A673 (cell line): Measurements from ENCODE around the gene MAML3. TPM values are rescaled to one million over a fixed set of nuclear protein-coding genes. Genes with fewer than 3 reads are reported as not detected.

Experiments
- BruUV-seq: library from RNA; stranded (reverse); fragments of 400-500 nt; replicated peaks from 2 replicates; lab custom pipeline; 2021; lab: Mats Ljungman, UMichigan
- CTCF ChIA-PET: fragments of 300-600 bp; sonication (Branson Sonifier 250); formaldehyde crosslinking; loops from one replicate; lab custom pipeline; 2022; ENCODE audit warnings: antibody characterized with exemption; lab: Charles Lee
- POLR2A ChIA-PET: fragments of 300-600 bp; sonication (Branson Sonifier 250); formaldehyde crosslinking; loops from one replicate; lab custom pipeline; 2022; ENCODE audit warnings: antibody characterized with exemption; ENCODE audit not compliant: low non-redundant PET; lab: Charles Lee
- DNase-seq: peaks from one replicate; pipeline ENCODE4 v3.0.0-alpha.2; 2015; ENCODE audit warnings: low spot score
- H3K27ac ChIP-seq: fragments of 200-600 bp; sonication (generic); 2 replicates; pipeline ENCODE4 v1.5.1; 2016; ENCODE audit warnings: mixed run types, low read depth, mild to moderate bottlenecking, mixed read lengths, antibody characterized with exemption, low read length; ENCODE audit not compliant: poor library complexity, severe bottlenecking
- H3K27me3 ChIP-seq: fragments of 200-600 bp; sonication (generic); replicated peaks from 2 replicates; pipeline ENCODE4 v1.6.1; 2017; ENCODE audit warnings: mixed run types, low read depth, mild to moderate bottlenecking, mixed read lengths, antibody characterized with exemption, low read length; ENCODE audit not compliant: insufficient read depth, poor library complexity
- H3K36me3 ChIP-seq: fragments of 200-600 bp; sonication (generic); 2 replicates; pipeline ENCODE4 v1.6.1; 2016; ENCODE audit warnings: mixed run types, mild to moderate bottlenecking, mixed read lengths, antibody characterized with exemption, low read length; ENCODE audit not compliant: insufficient read depth, poor library complexity, severe bottlenecking
- H3K4me1 ChIP-seq: fragments of 200-600 bp; sonication (generic); 2 replicates; pipeline ENCODE4 v1.6.1; 2017; ENCODE audit warnings: mixed run types, mild to moderate bottlenecking, mixed read lengths, antibody characterized with exemption, low read length; ENCODE audit not compliant: insufficient read depth, poor library complexity, severe bottlenecking
- H3K4me3 ChIP-seq: fragments of 200-600 bp; sonication (generic); 2 replicates; pipeline ENCODE4 v1.5.1; 2016; ENCODE audit warnings: low read depth, mixed run types, mild to moderate bottlenecking, mixed read lengths, low read length; ENCODE audit not compliant: poor library complexity, severe bottlenecking
- H3K9me3 ChIP-seq: fragments of 200-600 bp; sonication (generic); 2 replicates; pipeline ENCODE4 v1.6.1; 2016; ENCODE audit warnings: mixed run types, low read depth, mild to moderate bottlenecking, mixed read lengths, antibody characterized with exemption, low read length; ENCODE audit not compliant: poor library complexity, severe bottlenecking
- EZH2 ChIP-seq: fragments of 200-600 bp; sonication (generic); IDR thresholded peaks from 2 replicates; pipeline ENCODE4 v1.6.1; 2017; ENCODE audit warnings: borderline replicate concordance, low read depth, mild to moderate bottlenecking, mixed read lengths, antibody characterized with exemption, low read length; ENCODE audit not compliant: poor library complexity, severe bottlenecking
- intact Hi-C: fragments of 100-400 bp; cut with micrococcal nuclease; formaldehyde crosslinking; loops from one replicate; pipeline ENCODE4 v1.10.0; 2022; ENCODE audit not compliant: unreplicated experiment
- total RNA-seq: library from RNA; stranded (reverse); gene quantifications from 2 replicates; pipeline ENCODE4 v1.2.3, GENCODE V29; 2021
- TF ChIP-seq, protein P1 (sequence below): fragments of 300-800, 200-600 bp; sonication (generic); conservative IDR thresholded peaks from 2 replicates; pipeline ENCODE4 v1.5.1; 2017; ENCODE audit warnings: low read depth, mild to moderate bottlenecking, antibody characterized with exemption, low read length, moderate library complexity, mixed read lengths

Gene MAML3
- total RNA-seq, 1 experiment from 2014 or later = 3.7 TPM

DNA sequence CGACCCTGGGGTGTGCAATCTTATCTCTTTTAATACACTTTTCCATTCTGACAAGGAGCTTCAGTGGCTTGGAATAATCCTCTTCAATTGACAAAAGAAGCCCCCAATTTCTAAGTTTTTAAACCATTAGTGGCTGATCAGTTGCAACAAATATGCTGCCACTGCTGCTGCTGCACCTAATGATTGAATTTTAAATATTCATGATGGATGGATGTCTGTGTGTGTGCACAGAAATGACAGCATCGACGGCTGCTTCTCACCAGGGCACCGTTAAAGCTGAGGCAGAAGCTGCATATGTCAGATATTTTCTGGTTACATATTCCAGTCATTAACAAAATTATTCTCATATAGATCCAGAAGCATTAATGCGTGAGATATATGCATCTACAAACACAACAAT lies 306.0 kb downstream of the MAML3 start:
- intact Hi-C loops = no loop called here
- Histone ChIP-seq H3K36me3 (no peaks in the 10 kb centered on the region), H3K4me1 (peaks cover 6% of the 10 kb centered on the region), H3K4me3 (no peak overlapping the region), H3K9me3 (no peaks in the 10 kb centered on the region), H3K27ac (no peak overlapping the region), H3K27me3 (no peaks in the 10 kb centered on the region)
- ChIA-PET CTCF (no interaction called here), POLR2A (interaction anchor here (0.6 kb wide), 1 partner anchor 52 kb away, joined by 4 read pairs; no protein-coding TSS in a partner anchor)
- no peak for DNase-seq
- BruUV-seq = no TSS peak
- TF ChIP-seq EZH2 = no peak
- TF ChIP-seq, protein P1, sequence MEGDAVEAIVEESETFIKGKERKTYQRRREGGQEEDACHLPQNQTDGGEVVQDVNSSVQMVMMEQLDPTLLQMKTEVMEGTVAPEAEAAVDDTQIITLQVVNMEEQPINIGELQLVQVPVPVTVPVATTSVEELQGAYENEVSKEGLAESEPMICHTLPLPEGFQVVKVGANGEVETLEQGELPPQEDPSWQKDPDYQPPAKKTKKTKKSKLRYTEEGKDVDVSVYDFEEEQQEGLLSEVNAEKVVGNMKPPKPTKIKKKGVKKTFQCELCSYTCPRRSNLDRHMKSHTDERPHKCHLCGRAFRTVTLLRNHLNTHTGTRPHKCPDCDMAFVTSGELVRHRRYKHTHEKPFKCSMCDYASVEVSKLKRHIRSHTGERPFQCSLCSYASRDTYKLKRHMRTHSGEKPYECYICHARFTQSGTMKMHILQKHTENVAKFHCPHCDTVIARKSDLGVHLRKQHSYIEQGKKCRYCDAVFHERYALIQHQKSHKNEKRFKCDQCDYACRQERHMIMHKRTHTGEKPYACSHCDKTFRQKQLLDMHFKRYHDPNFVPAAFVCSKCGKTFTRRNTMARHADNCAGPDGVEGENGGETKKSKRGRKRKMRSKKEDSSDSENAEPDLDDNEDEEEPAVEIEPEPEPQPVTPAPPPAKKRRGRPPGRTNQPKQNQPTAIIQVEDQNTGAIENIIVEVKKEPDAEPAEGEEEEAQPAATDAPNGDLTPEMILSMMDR = no peak

GRCh38 chr4:139847602-139848001 lies 306.4 kb downstream of the MAML3 start:
- no TSS peak for BruUV-seq
- intact Hi-C loops = no loop called here
- DNase-seq = no peak
- Histone ChIP-seq H3K4me1 (peaks cover 6% of the 10 kb centered on the region), H3K27me3 (no peaks in the 10 kb centered on the region), H3K27ac (no peak overlapping the region), H3K9me3 (no peaks in the 10 kb centered on the region), H3K36me3 (no peaks in the 10 kb centered on the region), H3K4me3 (no peak overlapping the region)
- ChIA-PET POLR2A (no interaction called here), CTCF (no interaction called here)
- TF ChIP-seq, protein P1 = no peak
- TF ChIP-seq EZH2 = no peak

- CTCF ChIA-PET = no interaction called here
- TF ChIP-seq, protein P1 = no peak
- TF ChIP-seq EZH2 = no peak
- peaks cover 6% of the 10 kb centered on the region for H3K4me1 ChIP-seq
- no peaks in the 10 kb centered on the region for H3K27me3 ChIP-seq
- H3K27ac ChIP-seq = no peak overlapping the region
- intact Hi-C loops = no loop called here
- POLR2A ChIA-PET = no interaction called here
- no TSS peak for BruUV-seq
- no peak for DNase-seq
- H3K9me3 ChIP-seq = no peaks in the 10 kb centered on the region
- no peak overlapping the region for H3K4me3 ChIP-seq
- no peaks in the 10 kb centered on the region for H3K36me3 ChIP-seq
Measured at GRCh38 chr4:139846766-139847165, 307.2 kb downstream of the MAML3 start.
